ENCODE data around the gene MDP1.

GRCh38 chr14:24250354-24250753 lies 34.5 kb upstream of the MDP1 start:
- no peak for TF ChIP-seq TAF1 (IDR thresholded peaks at IDR 0.05; ENCODE audit: borderline replicate concordance, insufficient read depth, low read length)
- no peak for TF ChIP-seq POLR2AphosphoS5 (IDR thresholded peaks at IDR 0.05; ENCODE audit: low read depth, low read length)
- TF ChIP-seq, protein P1, sequence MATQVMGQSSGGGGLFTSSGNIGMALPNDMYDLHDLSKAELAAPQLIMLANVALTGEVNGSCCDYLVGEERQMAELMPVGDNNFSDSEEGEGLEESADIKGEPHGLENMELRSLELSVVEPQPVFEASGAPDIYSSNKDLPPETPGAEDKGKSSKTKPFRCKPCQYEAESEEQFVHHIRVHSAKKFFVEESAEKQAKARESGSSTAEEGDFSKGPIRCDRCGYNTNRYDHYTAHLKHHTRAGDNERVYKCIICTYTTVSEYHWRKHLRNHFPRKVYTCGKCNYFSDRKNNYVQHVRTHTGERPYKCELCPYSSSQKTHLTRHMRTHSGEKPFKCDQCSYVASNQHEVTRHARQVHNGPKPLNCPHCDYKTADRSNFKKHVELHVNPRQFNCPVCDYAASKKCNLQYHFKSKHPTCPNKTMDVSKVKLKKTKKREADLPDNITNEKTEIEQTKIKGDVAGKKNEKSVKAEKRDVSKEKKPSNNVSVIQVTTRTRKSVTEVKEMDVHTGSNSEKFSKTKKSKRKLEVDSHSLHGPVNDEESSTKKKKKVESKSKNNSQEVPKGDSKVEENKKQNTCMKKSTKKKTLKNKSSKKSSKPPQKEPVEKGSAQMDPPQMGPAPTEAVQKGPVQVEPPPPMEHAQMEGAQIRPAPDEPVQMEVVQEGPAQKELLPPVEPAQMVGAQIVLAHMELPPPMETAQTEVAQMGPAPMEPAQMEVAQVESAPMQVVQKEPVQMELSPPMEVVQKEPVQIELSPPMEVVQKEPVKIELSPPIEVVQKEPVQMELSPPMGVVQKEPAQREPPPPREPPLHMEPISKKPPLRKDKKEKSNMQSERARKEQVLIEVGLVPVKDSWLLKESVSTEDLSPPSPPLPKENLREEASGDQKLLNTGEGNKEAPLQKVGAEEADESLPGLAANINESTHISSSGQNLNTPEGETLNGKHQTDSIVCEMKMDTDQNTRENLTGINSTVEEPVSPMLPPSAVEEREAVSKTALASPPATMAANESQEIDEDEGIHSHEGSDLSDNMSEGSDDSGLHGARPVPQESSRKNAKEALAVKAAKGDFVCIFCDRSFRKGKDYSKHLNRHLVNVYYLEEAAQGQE (IDR thresholded peaks at IDR 0.05; ENCODE audit: insufficient read depth in 1 of 2, low read depth in 2 of 2, low read length in 2 of 2): no peak
